HepG2 (cell line): ENCODE data around the gene ZNF582. TPM values are rescaled to one million over a fixed set of nuclear protein-coding genes. Genes with fewer than 3 reads are reported as not detected.

Source experiments
- AGO1 ChIP-seq: fragments of 200-400 bp; formaldehyde crosslinking; IDR thresholded peaks from 2 replicates; pipeline ENCODE4 v1.6.1; 2017; ENCODE audit warnings: mild to moderate bottlenecking, low read depth, low read length, moderate library complexity; ENCODE audit not compliant: poor library complexity, severe bottlenecking
- ARNTL ChIP-seq: sonication (generic); formaldehyde crosslinking; IDR thresholded peaks from 2 replicates; pipeline ENCODE4 v1.4.0; 2020; ENCODE audit warnings: mild to moderate bottlenecking, missing genetic modification reagents
- CCAR2 ChIP-seq: fragments of 200-400 bp; formaldehyde crosslinking; optimal IDR thresholded peaks from 2 replicates; pipeline ENCODE3; 2018; ENCODE audit warnings: low read depth, mild to moderate bottlenecking, low read length, moderate library complexity
- CCDC6 ChIP-seq: sonication (generic); formaldehyde crosslinking; IDR thresholded peaks from 2 replicates; pipeline ENCODE4 v1.8.1; 2022; ENCODE audit warnings: mild to moderate bottlenecking, missing genetic modification reagents, moderate library complexity
- FOXA1 ChIP-seq, 2 experiments: fragments of 450-650 bp in 1 of 2; sonication (generic) in 1 of 2; formaldehyde crosslinking in 1 of 2; IDR thresholded peaks; 2 replicates each; pipeline versions ENCODE4 v1.4.0 to v1.6.1; 2016 to 2020; ENCODE audit warnings: missing genetic modification reagents in 1 of 2
- FUBP1 ChIP-seq: sonication (generic); formaldehyde crosslinking; IDR thresholded peaks from 2 replicates; pipeline ENCODE4 v1.5.1; 2020; ENCODE audit warnings: missing genetic modification reagents, mild to moderate bottlenecking, borderline replicate concordance
- ISX ChIP-seq: sonication (generic); formaldehyde crosslinking; conservative IDR thresholded peaks from 2 replicates; pipeline ENCODE4 v1.5.0; 2020; ENCODE audit warnings: missing genetic modification reagents
- MLX ChIP-seq: IDR thresholded peaks from 2 replicates; pipeline ENCODE4 v1.6.1; 2016
- PITX1 ChIP-seq: sonication (generic); formaldehyde crosslinking; IDR thresholded peaks from 2 replicates; pipeline ENCODE4 v1.5.1; 2020; ENCODE audit warnings: mild to moderate bottlenecking, missing genetic modification reagents
- RXRA ChIP-seq: sonication (generic); formaldehyde crosslinking; IDR thresholded peaks from 2 replicates; pipeline ENCODE4 v1.5.1; 2020; ENCODE audit warnings: missing genetic modification reagents
- SNRNP70 ChIP-seq: fragments of 200-400 bp; formaldehyde crosslinking; IDR thresholded peaks from 2 replicates; pipeline ENCODE4 v1.6.1; 2017; ENCODE audit warnings: mild to moderate bottlenecking, low read depth, low read length, moderate library complexity
- ZNF552 ChIP-seq: sonication (generic); formaldehyde crosslinking; IDR thresholded peaks from 2 replicates; pipeline ENCODE4 v1.9.0; 2022; ENCODE audit warnings: missing genetic modification reagents, mild to moderate bottlenecking, borderline replicate concordance
- ZNF605 ChIP-seq: sonication (generic); formaldehyde crosslinking; IDR thresholded peaks from 2 replicates; pipeline ENCODE4 v1.8.0; 2022; ENCODE audit warnings: mild to moderate bottlenecking, missing genetic modification reagents
- ZNF766 ChIP-seq: sonication (generic); formaldehyde crosslinking; IDR thresholded peaks from 2 replicates; pipeline ENCODE4 v1.5.0; 2020; ENCODE audit warnings: missing genetic modification reagents, borderline replicate concordance
- ZNF770 ChIP-seq: sonication (generic); formaldehyde crosslinking; IDR thresholded peaks from 2 replicates; pipeline ENCODE4 v1.5.0; 2020; ENCODE audit warnings: mild to moderate bottlenecking, missing genetic modification reagents
- ZSCAN21 ChIP-seq: sonication (generic); formaldehyde crosslinking; IDR thresholded peaks from 2 replicates; pipeline ENCODE4 v1.8.0; 2022; ENCODE audit warnings: mild to moderate bottlenecking, missing genetic modification reagents, moderate library complexity, borderline replicate concordance
- polyA plus RNA-seq, 8 experiments: library from polyadenylated mRNA; depleted of rRNA in 3 of 8; stranded (reverse) in 7 of 8; unstranded in 1 of 8; fragments of >200 nt; fragmentation: Illumina TruSeq in 4 of 8; extraction: Trizol in 4 of 8; gene quantifications; 2 replicates each; pipeline versions ENCODE4 v1.2.1 to v1.2.3, GENCODE V29; 2011 to 2016; ENCODE audit warnings: low read depth in 4 of 8, missing spikeins in 1 of 8, mixed read lengths in 1 of 8; ENCODE audit not compliant: insufficient read depth in 1 of 8
- total RNA-seq, 5 experiments: library from RNA; depleted of rRNA; stranded (reverse); fragments of >200 nt; fragmentation: Illumina TruSeq; extraction: Trizol; gene quantifications; 2 replicates each; pipeline ENCODE4 v1.2.3, GENCODE V29; 2016; ENCODE audit warnings: low read depth in 1 of 5
- TF ChIP-seq, protein P1 (sequence below): IDR thresholded peaks from 2 replicates; pipeline ENCODE4 v1.6.1; 2016; ENCODE audit warnings: mild to moderate bottlenecking
- TF ChIP-seq, protein P2 (sequence below): sonication (generic); formaldehyde crosslinking; IDR thresholded peaks from 2 replicates; pipeline ENCODE4 v1.9.0; 2021; ENCODE audit warnings: missing genetic modification reagents, mild to moderate bottlenecking, borderline replicate concordance
- TF ChIP-seq, protein P3 (sequence below): sonication (generic); formaldehyde crosslinking; IDR thresholded peaks from 2 replicates; pipeline ENCODE4 v1.5.0; 2020; ENCODE audit warnings: missing genetic modification reagents

ZNF582 gene
- total and polyA plus RNA-seq, 2 of the 13 experiments (the other 11 are each of a cell fraction or from before 2014, with no cell fraction given) = 0.83 to 1.6 TPM

- TF ChIP-seq PITX1 (CRISPR knock-in tag) (no peak), ZNF766 (peak; percentile 70; the same call in 1 of the 2 replicates), ZNF770 (no peak), CCAR2 (no peak), ARNTL (0 out of 2 replicates have a peak, but pooled peaks have one; percentile 11), FUBP1 (no peak), CCDC6 (CRISPR knock-in tag) (peak; percentile 67; the same call in 1 of the 2 replicates), ZNF552 (0 out of 2 replicates have a peak, but pooled peaks have one; percentile 51), RXRA (CRISPR knock-in tag) (peak; percentile 41; the same call in 1 of the 2 replicates), ISX (CRISPR knock-in tag) (no peak; the same call in 1 of the 2 replicates), AGO1 (peak; percentile 66), MLX (no peak), ZSCAN21 (CRISPR knock-in tag) (no peak; the same call in 1 of the 2 replicates), SNRNP70 (no peak), ZNF605 (CRISPR knock-in tag) (peak; percentile 69), FOXA1 (IDR thresholded peaks at IDR 0.05) (no peak), FOXA1 (CRISPR knock-in tag; IDR thresholded peaks at IDR 0.05) (0 out of 2 replicates have a peak, but pooled peaks have one; percentile 16)
- TF ChIP-seq, protein P1, sequence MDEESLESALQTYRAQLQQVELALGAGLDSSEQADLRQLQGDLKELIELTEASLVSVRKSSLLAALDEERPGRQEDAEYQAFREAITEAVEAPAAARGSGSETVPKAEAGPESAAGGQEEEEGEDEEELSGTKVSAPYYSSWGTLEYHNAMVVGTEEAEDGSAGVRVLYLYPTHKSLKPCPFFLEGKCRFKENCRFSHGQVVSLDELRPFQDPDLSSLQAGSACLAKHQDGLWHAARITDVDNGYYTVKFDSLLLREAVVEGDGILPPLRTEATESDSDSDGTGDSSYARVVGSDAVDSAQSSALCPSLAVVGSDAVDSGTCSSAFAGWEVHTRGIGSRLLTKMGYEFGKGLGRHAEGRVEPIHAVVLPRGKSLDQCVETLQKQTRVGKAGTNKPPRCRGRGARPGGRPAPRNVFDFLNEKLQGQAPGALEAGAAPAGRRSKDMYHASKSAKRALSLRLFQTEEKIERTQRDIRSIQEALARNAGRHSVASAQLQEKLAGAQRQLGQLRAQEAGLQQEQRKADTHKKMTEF (CRISPR knock-in tag) = peak; percentile 59; the same call in 1 of the 2 replicates
- TF ChIP-seq, protein P2, sequence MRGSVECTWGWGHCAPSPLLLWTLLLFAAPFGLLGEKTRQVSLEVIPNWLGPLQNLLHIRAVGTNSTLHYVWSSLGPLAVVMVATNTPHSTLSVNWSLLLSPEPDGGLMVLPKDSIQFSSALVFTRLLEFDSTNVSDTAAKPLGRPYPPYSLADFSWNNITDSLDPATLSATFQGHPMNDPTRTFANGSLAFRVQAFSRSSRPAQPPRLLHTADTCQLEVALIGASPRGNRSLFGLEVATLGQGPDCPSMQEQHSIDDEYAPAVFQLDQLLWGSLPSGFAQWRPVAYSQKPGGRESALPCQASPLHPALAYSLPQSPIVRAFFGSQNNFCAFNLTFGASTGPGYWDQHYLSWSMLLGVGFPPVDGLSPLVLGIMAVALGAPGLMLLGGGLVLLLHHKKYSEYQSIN (CRISPR knock-in tag) = no peak
- TF ChIP-seq, protein P3, sequence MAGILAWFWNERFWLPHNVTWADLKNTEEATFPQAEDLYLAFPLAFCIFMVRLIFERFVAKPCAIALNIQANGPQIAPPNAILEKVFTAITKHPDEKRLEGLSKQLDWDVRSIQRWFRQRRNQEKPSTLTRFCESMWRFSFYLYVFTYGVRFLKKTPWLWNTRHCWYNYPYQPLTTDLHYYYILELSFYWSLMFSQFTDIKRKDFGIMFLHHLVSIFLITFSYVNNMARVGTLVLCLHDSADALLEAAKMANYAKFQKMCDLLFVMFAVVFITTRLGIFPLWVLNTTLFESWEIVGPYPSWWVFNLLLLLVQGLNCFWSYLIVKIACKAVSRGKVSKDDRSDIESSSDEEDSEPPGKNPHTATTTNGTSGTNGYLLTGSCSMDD (CRISPR knock-in tag) = no peak
Measured at GRCh38 chr19:56367829-56368711, 25.3 kb downstream of the ZNF582 start (continued).
